Left cardiac atrium (tissue), 4 donors: ENCODE measurements around the gene NEDD9. TPM values are rescaled to one million over a fixed set of nuclear protein-coding genes. Genes with fewer than 3 reads are reported as not detected.

Experiments used
- ATAC-seq, 2 donors: fragments of 200-7000 bp; cut with Tn5 transposase; one replicate each; pipeline ENCODE4 v1.9.1; 2020; ENCODE audit warnings: mild to moderate bottlenecking in 2 of 2, moderate library complexity in 2 of 2
- DNase-seq: peaks from one replicate; pipeline ENCODE4 v3.0.0-alpha.2; 2020
- intact Hi-C, 2 donors: fragments of 100-400 bp; cut with DNase I; formaldehyde crosslinking; loops; one replicate each; pipeline versions ENCODE4 v1.14.1 to v1.15.1; 2022 to 2023
- total RNA-seq, 2 donors: library from RNA; stranded (reverse); fragmentation: NEBNext Ultra II Directional; extraction: Animal tissue kit (Norgen Biotek cat#: 25700); gene quantifications; one replicate each; pipeline ENCODE4 v1.2.1, GENCODE V29; 2021
- donor health status: DM: no; HTN: yes; CAD: no.
- donor health status: DM: no; HTN: yes; CAD: no; lungs with severe emphysema.
- donor health status: DM: yes; HTN: yes; CAD: no.
- donor health status: Dilated cardiomyopathy.

The NEDD9 gene
- total RNA-seq, 2 donors from 2014 or later, result 34.0 to 42.9 TPM

- peak; percentile 90 to 91 for ATAC-seq
- peak; percentile 78 for DNase-seq
- intact Hi-C loops, result no loop called here
These were observed 30.9 kb upstream of the NEDD9 start for GRCh38 chr6:11263291-11263775.

- peak; percentile 52 to 56 for ATAC-seq
- DNase-seq, result no peak
- intact Hi-C loops, result no loop called here
These were observed 29.8 kb upstream of the NEDD9 start for GRCh38 chr6:11262242-11262641.

- DNase-seq (no peak), ATAC-seq (no peak)
- intact Hi-C loops, result no loop called here
These were observed 28.0 kb upstream of the NEDD9 start for GRCh38 chr6:11260249-11261038.

GRCh38 chr6:11258260-11259237, 26.1 kb upstream of the NEDD9 start:
- no peak for DNase-seq
- peak; percentile 8 to 58 for ATAC-seq
- intact Hi-C loops, result no loop called here

GRCh38 chr6:11255610-11256009, 23.1 kb upstream of the NEDD9 start:
- ATAC-seq (no peak), DNase-seq (no peak)
- intact Hi-C loops, result no loop called here

- DNase-seq (no peak), ATAC-seq (no peak)
- intact Hi-C loops, result no loop called here
These were observed 21.1 kb upstream of the NEDD9 start for GRCh38 chr6:11253594-11253993.

- ATAC-seq (peak; percentile 86 to 95), DNase-seq (peak; percentile 80)
- intact Hi-C loops, result no loop called here
These were observed 19.3 kb upstream of the NEDD9 start for GRCh38 chr6:11251553-11252360.

GRCh38 chr6:11250108-11250507, 17.6 kb upstream of the NEDD9 start:
- intact Hi-C loops, result no loop called here
- no peak for DNase-seq

GRCh38 chr6:11248974-11249761, 16.7 kb upstream of the NEDD9 start:
- ATAC-seq, result no peak
- intact Hi-C loops, result loop anchor here in 1 of 2 donors (10.0 kb wide), 1 partner anchor 246 kb away; no protein-coding TSS in a partner anchor
- DNase-seq, result no peak

More at GRCh38 chr6:11250108-11250507, 17.6 kb upstream of the NEDD9 start:
- no peak for ATAC-seq

- ATAC-seq (no peak), DNase-seq (no peak)
- intact Hi-C loops, result loop anchor here in 1 of 2 donors (10.0 kb wide), 1 partner anchor 248 kb away; no protein-coding TSS in a partner anchor
These were observed 14.3 kb upstream of the NEDD9 start for GRCh38 chr6:11246722-11247121.

GRCh38 chr6:11245381-11246256, 13.2 kb upstream of the NEDD9 start:
- DNase-seq (no peak), ATAC-seq (no peak)
- intact Hi-C loops, result loop anchor here in 1 of 2 donors (10.0 kb wide), 1 partner anchor 249 kb away; no protein-coding TSS in a partner anchor

- intact Hi-C loops, result loop anchor here in 1 of 2 donors (10.0 kb wide), 1 partner anchor 250 kb away; no protein-coding TSS in a partner anchor
- DNase-seq, result no peak
- ATAC-seq, result no peak
These were observed 12.1 kb upstream of the NEDD9 start for GRCh38 chr6:11244387-11245126.

GRCh38 chr6:11243861-11244260, 11.4 kb upstream of the NEDD9 start:
- no peak for ATAC-seq
- intact Hi-C loops, result loop anchor here in 1 of 2 donors (10.0 kb wide), 1 partner anchor 251 kb away; no protein-coding TSS in a partner anchor
- no peak for DNase-seq

GRCh38 chr6:11242711-11243110, 10.2 kb upstream of the NEDD9 start:
- intact Hi-C loops, result loop anchor here in 1 of 2 donors (10.0 kb wide), 1 partner anchor 252 kb away; no protein-coding TSS in a partner anchor
- no peak for DNase-seq
- ATAC-seq, result peak in 1 of 2 donors; percentile 50

- ATAC-seq (peak; percentile 95 to 98), DNase-seq (peak; percentile 88)
- intact Hi-C loops, result loop anchor here in 1 of 2 donors (10.0 kb wide), 1 partner anchor 253 kb away; no protein-coding TSS in a partner anchor
These were observed 9.3 kb upstream of the NEDD9 start for GRCh38 chr6:11241793-11242201.
